ENCODE data around the gene CACNG3.

DNA sequence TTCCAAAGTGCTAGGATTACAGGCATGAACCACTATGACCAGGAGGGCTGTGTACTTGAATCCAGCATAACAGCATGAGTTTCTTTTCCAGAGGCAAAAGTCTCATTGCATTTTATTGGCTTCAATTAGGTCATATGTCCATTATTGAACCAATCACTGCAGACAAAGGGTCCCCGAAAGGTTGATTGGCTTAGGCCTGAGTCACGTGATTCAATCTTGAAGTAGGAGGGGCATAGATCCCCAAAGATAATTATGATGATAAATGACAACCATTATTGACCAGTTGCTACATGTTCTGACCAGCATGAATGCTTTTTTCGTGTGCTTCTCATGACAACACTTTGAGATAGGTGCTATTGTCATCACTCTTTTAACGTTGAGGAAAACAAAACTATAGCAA lies 25.3 kb downstream of the CACNG3 start:
- no peak for TF ChIP-seq ARNTL (CRISPR knock-in tag; IDR thresholded peaks at IDR 0.05; ENCODE audit: borderline replicate concordance, low read depth)
- no peak for TF ChIP-seq ISL1 (CRISPR knock-in tag; IDR thresholded peaks at IDR 0.05)

All from SK-N-SH treated with all-trans-retinoic acid at 6 μM for 48 hours (cell line).